Liver (tissue), 9 donors: Measurements from ENCODE around the gene PLIN3. TPM values are rescaled to one million over a fixed set of nuclear protein-coding genes. Genes with fewer than 3 reads are reported as not detected.
A peak's percentile ranks its signal among the peaks of the same experiment; 100 is the strongest.

ENCODE experiments used
- DNase-seq: peaks from one replicate; pipeline ENCODE4 v3.0.0-alpha.2; 2017; ENCODE audit warnings: low spot score
- H3K27ac ChIP-seq, 2 donors: one replicate each; pipeline ENCODE4 v1.7.0; 2013; ENCODE audit warnings: inconsistent platforms in 2 of 2, low read length in 2 of 2, control low read depth in 1 of 2, low read depth in 1 of 2, mild to moderate bottlenecking in 1 of 2
- H3K27me3 ChIP-seq, 4 donors: one replicate each; pipeline versions ENCODE4 v1.6.1 to v1.7.0; 2013; ENCODE audit warnings: low read length in 3 of 4, inconsistent platforms in 1 of 4, mild to moderate bottlenecking in 1 of 4, moderate library complexity in 1 of 4; ENCODE audit not compliant: control insufficient read depth in 4 of 4, insufficient read depth in 4 of 4
- H3K36me3 ChIP-seq, 4 donors: one replicate each; pipeline versions ENCODE4 v1.6.1 to v1.7.0; 2013; ENCODE audit warnings: low read length in 3 of 4, mild to moderate bottlenecking in 3 of 4, low read depth in 1 of 4, moderate library complexity in 1 of 4; ENCODE audit not compliant: control insufficient read depth in 4 of 4, insufficient read depth in 3 of 4
- H3K4me1 ChIP-seq, 4 donors: one replicate each; pipeline versions ENCODE4 v1.6.1 to v1.7.0; 2013; ENCODE audit warnings: low read length in 3 of 4, mild to moderate bottlenecking in 3 of 4, moderate library complexity in 1 of 4; ENCODE audit not compliant: control insufficient read depth in 4 of 4, insufficient read depth in 4 of 4
- H3K4me3 ChIP-seq, 3 donors: one replicate each; pipeline versions ENCODE4 v1.6.1 to v1.7.0; 2013; ENCODE audit warnings: low read length in 3 of 3, control low read depth in 1 of 3, low read depth in 1 of 3, mild to moderate bottlenecking in 1 of 3
- H3K9ac ChIP-seq, 2 donors: one replicate each; pipeline ENCODE4 v1.7.0; 2013; ENCODE audit warnings: low read length in 2 of 2, mild to moderate bottlenecking in 2 of 2, moderate library complexity in 2 of 2, control low read depth in 1 of 2, low read depth in 1 of 2
- H3K9me3 ChIP-seq, 4 donors: one replicate each; pipeline versions ENCODE4 v1.6.1 to v1.7.0; 2013; ENCODE audit warnings: low read length in 3 of 4; ENCODE audit not compliant: control insufficient read depth in 4 of 4
- ATF3 ChIP-seq: IDR thresholded peaks from 2 replicates; pipeline ENCODE4 v1.6.1; 2016; ENCODE audit warnings: antibody characterized with exemption
- CTCF ChIP-seq: fragments of 150-350 bp; IDR thresholded peaks from 2 replicates; pipeline ENCODE4 v1.5.1; 2017; ENCODE audit warnings: improper control_type of control experiment, low read depth, low read length; ENCODE audit not compliant: missing input control
- FOXA1 ChIP-seq: IDR thresholded peaks from 2 replicates; pipeline ENCODE4 v1.6.1; 2016; ENCODE audit warnings: antibody characterized with exemption
- GABPA ChIP-seq, 2 donors: IDR thresholded peaks in 1 of 2; conservative IDR thresholded peaks in 1 of 2; 2 replicates each; pipeline ENCODE4 v1.6.1; 2016; ENCODE audit warnings: antibody characterized with exemption in 2 of 2, mild to moderate bottlenecking in 1 of 2, moderate library complexity in 1 of 2
- HNF4A ChIP-seq, 2 donors: conservative IDR thresholded peaks; 2 replicates each; pipeline ENCODE4 v1.6.1; 2016; ENCODE audit warnings: antibody characterized with exemption in 2 of 2, mild to moderate bottlenecking in 2 of 2
- HNF4G ChIP-seq: IDR thresholded peaks from 2 replicates; pipeline ENCODE4 v1.6.1; 2016; ENCODE audit warnings: antibody characterized with exemption
- JUND ChIP-seq, 2 donors: IDR thresholded peaks; 2 replicates each; pipeline ENCODE4 v1.6.1; 2016; ENCODE audit warnings: antibody characterized with exemption in 2 of 2
- MAX ChIP-seq: IDR thresholded peaks from 2 replicates; pipeline ENCODE4 v1.6.1; 2016; ENCODE audit warnings: antibody characterized with exemption
- NR2F2 ChIP-seq: IDR thresholded peaks from 2 replicates; pipeline ENCODE4 v1.6.1; 2016; ENCODE audit warnings: antibody characterized with exemption
- RAD21 ChIP-seq, 2 donors: IDR thresholded peaks; 2 replicates each; pipeline ENCODE4 v1.6.1; 2016; ENCODE audit warnings: antibody characterized with exemption in 2 of 2, mild to moderate bottlenecking in 2 of 2
- REST ChIP-seq: IDR thresholded peaks from 2 replicates; pipeline ENCODE4 v1.6.1; 2016; ENCODE audit warnings: antibody characterized with exemption, mild to moderate bottlenecking
- YY1 ChIP-seq: IDR thresholded peaks from 2 replicates; pipeline ENCODE4 v1.6.1; 2016; ENCODE audit warnings: antibody characterized with exemption, mild to moderate bottlenecking
- WGBS: extraction: QIAGEN DNeasy Blood & Tissue Kit; methylation state at CpG from one replicate; pipeline ENCODE4 v1.1.7; 2013; 5-methylcytosine and 5-hydroxymethylcytosine counted together
- polyA plus RNA-seq, 2 donors: library from polyadenylated mRNA; stranded (reverse) in 1 of 2; unstranded in 1 of 2; fragments of 200-250 nt in 1 of 2; fragments of >200 nt in 1 of 2; fragmentation: Nextera tagmentation in 1 of 2; extraction: Ambion mirVana in 1 of 2; gene quantifications; one replicate each; pipeline versions ENCODE4 v1.2.1 to v1.2.3, GENCODE V29; 2013 to 2015
- total RNA-seq, 2 donors: library from RNA; depleted of rRNA; stranded (reverse); fragments of >200 nt; gene quantifications; one replicate each; pipeline ENCODE4 v1.2.3, GENCODE V29; 2014
- donor health status: healthy.
- donor health status: healthy.
- donor health status: healthy.
- donor health status: healthy.
- donor health status: healthy.

Gene PLIN3
- total and polyA plus RNA-seq, 4 donors, result 16.9 to 30.2 (median 20.7) TPM

- 94% methylated on average over 3 of the region's 3 CpGs for WGBS
Measured at GRCh38 chr19:4873930-4874329, 6.5 kb upstream of the PLIN3 start.

GRCh38 chr19:4871711-4872110 is 4.2 kb upstream of the PLIN3 start:
- WGBS, result 83% methylated on average over 6 of the region's 6 CpGs
- Histone ChIP-seq H3K9ac (no peak overlapping the region), H3K27me3 (no peaks in the 10 kb centered on the region), H3K36me3 (no peaks in the 10 kb centered on the region), H3K4me1 (peaks cover 0 to 8% (median 1%) of the 10 kb centered on the region in 4 donors), H3K4me3 (no peak overlapping the region), H3K27ac (no peak overlapping the region), H3K9me3 (no peaks in the 10 kb centered on the region)
- TF ChIP-seq HNF4A (conservative IDR thresholded peaks at IDR 0.05) (no peak), HNF4G (no peak), YY1 (no peak), RAD21 (IDR thresholded peaks at IDR 0.05) (no peak), GABPA (IDR thresholded peaks at IDR 0.05 in 1 of 2, conservative IDR thresholded peaks at IDR 0.05 in 1 of 2) (no peak), NR2F2 (no peak), REST (no peak), ATF3 (no peak), JUND (IDR thresholded peaks at IDR 0.05) (no peak)
- DNase-seq, result no peak

More at GRCh38 chr19:4873930-4874329, 6.5 kb upstream of the PLIN3 start:
- DNase-seq, result no peak
- Histone ChIP-seq H3K4me3 (no peak overlapping the region), H3K27ac (no peak overlapping the region), H3K9ac (no peak overlapping the region), H3K36me3 (no peaks in the 10 kb centered on the region), H3K4me1 (no peaks in the 10 kb centered on the region), H3K27me3 (no peaks in the 10 kb centered on the region), H3K9me3 (no peaks in the 10 kb centered on the region)
- TF ChIP-seq YY1, result no peak
- TF ChIP-seq MAX, result no peak
- no peak for TF ChIP-seq FOXA1

- no peak for DNase-seq
- TF ChIP-seq CTCF (no peak), JUND (IDR thresholded peaks at IDR 0.05) (peak in 1 of 2 donors; percentile 75), HNF4A (conservative IDR thresholded peaks at IDR 0.05) (no peak), RAD21 (IDR thresholded peaks at IDR 0.05) (no peak)
- Histone ChIP-seq H3K9ac (no peak overlapping the region), H3K9me3 (no peaks in the 10 kb centered on the region), H3K27ac (no peak overlapping the region), H3K27me3 (no peaks in the 10 kb centered on the region), H3K36me3 (no peaks in the 10 kb centered on the region), H3K4me1 (peaks cover 0 to 14% (median 5%) of the 10 kb centered on the region in 4 donors), H3K4me3 (no peak overlapping the region)
- WGBS, result 80% methylated on average over 10 of the region's 10 CpGs
Measured at GRCh38 chr19:4870025-4870700, 2.7 kb upstream of the PLIN3 start.
